ENCODE results near the gene MSANTD7.

DNA sequence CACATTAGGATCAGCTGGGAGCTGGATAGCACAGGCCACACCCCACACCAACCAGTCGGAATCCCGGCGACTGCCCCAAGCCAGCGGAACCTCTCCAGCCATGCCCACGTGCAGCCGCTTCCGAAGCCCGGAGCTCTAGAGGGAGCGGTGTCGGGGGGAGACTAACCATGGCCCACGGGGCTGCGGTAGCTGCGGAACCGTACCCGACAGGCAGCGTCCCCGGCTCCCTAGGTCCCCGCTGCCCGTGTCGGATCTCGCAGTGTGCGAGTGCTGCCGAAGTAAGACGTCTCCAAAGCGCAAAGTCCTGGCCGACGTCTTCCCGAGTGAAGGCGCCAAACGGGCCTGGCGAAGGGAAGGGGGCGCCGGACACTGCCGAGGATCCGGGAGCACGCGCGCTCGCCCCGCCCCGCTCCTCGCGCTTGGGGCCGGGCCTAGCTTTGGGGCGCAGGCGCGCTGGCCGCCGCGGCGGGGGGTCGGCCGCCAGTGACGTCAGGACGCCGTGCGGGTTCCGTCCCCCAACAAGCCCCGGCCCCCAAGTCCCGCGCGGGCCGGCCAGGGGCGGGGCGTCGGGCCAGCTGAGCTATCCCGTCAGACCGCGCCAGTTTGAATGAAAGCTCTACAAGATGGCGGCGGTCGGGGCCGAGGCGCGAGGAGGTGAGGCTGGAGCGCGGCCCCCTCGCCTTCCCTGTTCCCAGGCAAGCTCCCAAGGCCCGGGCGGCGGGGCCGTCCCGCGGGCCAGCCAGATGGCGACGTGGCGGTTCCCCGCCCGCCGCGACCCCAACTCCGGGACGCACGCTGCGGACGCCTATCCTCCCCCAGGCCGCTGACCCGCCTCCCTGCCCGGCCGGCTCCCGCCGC lies 40.4 kb downstream of the MSANTD7 start, which contains the start of gene SUV39H2:
- TF ChIP-seq, protein P1, sequence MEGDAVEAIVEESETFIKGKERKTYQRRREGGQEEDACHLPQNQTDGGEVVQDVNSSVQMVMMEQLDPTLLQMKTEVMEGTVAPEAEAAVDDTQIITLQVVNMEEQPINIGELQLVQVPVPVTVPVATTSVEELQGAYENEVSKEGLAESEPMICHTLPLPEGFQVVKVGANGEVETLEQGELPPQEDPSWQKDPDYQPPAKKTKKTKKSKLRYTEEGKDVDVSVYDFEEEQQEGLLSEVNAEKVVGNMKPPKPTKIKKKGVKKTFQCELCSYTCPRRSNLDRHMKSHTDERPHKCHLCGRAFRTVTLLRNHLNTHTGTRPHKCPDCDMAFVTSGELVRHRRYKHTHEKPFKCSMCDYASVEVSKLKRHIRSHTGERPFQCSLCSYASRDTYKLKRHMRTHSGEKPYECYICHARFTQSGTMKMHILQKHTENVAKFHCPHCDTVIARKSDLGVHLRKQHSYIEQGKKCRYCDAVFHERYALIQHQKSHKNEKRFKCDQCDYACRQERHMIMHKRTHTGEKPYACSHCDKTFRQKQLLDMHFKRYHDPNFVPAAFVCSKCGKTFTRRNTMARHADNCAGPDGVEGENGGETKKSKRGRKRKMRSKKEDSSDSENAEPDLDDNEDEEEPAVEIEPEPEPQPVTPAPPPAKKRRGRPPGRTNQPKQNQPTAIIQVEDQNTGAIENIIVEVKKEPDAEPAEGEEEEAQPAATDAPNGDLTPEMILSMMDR (conservative IDR thresholded peaks at IDR 0.05 in 1 of 2, IDR thresholded peaks at IDR 0.05 in 1 of 2; ENCODE audit: low read depth in 1 of 2, low read length in 2 of 2) = peak in 1 of 2 donors; percentile 2
- TF ChIP-seq EZH2 (IDR thresholded peaks at IDR 0.05; ENCODE audit: low read length, missing control alignments) = no peak
